CD14-positive monocyte (primary cell): ENCODE data around the gene SOX30. TPM values are rescaled to one million over a fixed set of nuclear protein-coding genes. Genes with fewer than 3 reads are reported as not detected.
A peak's percentile ranks its signal among the peaks of the same experiment; 100 is the strongest.

Experiments used
- DNase-seq, 3 donors: peaks; one replicate each; pipeline ENCODE4 v3.0.0-alpha.2; 2011 to 2022
- H2AFZ ChIP-seq: 2 replicates; pipeline ENCODE4 v1.6.0; 2012; ENCODE audit warnings: mild to moderate bottlenecking, low read depth, low read length, inconsistent platforms; ENCODE audit not compliant: insufficient read depth, poor library complexity, severe bottlenecking
- H3K27ac ChIP-seq, 2 donors: 1 replicate in 1 of 2; 2 replicates in 1 of 2; pipeline ENCODE4 v1.5.1; 2012 to 2013; ENCODE audit warnings: low read length in 2 of 2, control low read depth in 1 of 2, inconsistent platforms in 1 of 2, low read depth in 1 of 2, mild to moderate bottlenecking in 1 of 2
- H3K27me3 ChIP-seq, 2 donors: one replicate each; pipeline versions ENCODE4 v1.6.0 to v1.6.1; 2011 to 2013; ENCODE audit warnings: low read length in 2 of 2; ENCODE audit not compliant: control insufficient read depth in 2 of 2, insufficient read depth in 2 of 2
- H3K36me3 ChIP-seq, 2 donors: replicated peaks in 1 of 2; 1 replicate in 1 of 2; 2 replicates in 1 of 2; pipeline versions ENCODE4 v1.5.1 to v1.6.1; 2012 to 2013; ENCODE audit warnings: low read length in 2 of 2, control low read depth in 1 of 2, inconsistent platforms in 1 of 2, mild to moderate bottlenecking in 1 of 2; ENCODE audit not compliant: insufficient read depth in 2 of 2, control insufficient read depth in 1 of 2
- H3K4me1 ChIP-seq, 2 donors: 1 replicate in 1 of 2; 2 replicates in 1 of 2; pipeline versions ENCODE4 v1.5.1 to v1.6.1; 2012 to 2013; ENCODE audit warnings: low read length in 2 of 2, control low read depth in 1 of 2, inconsistent platforms in 1 of 2, mild to moderate bottlenecking in 1 of 2, moderate library complexity in 1 of 2; ENCODE audit not compliant: insufficient read depth in 2 of 2, control insufficient read depth in 1 of 2
- H3K4me2 ChIP-seq: replicated peaks from 2 replicates; pipeline ENCODE3; 2012; ENCODE audit warnings: low read length, moderate library complexity, mild to moderate bottlenecking; ENCODE audit not compliant: poor library complexity, severe bottlenecking; ENCODE audit errors: extremely low read depth
- H3K4me3 ChIP-seq, 3 experiments: fragments of 200-600 bp in 1 of 3; sonication (generic) in 1 of 3; replicated peaks in 1 of 3; 1 replicate in 2 of 3; 2 replicates in 1 of 3; pipeline ENCODE4 v1.5.1; 2011 to 2013; ENCODE audit warnings: low read length in 3 of 3, mild to moderate bottlenecking in 3 of 3, control low read depth in 2 of 3, low read depth in 2 of 3, inconsistent platforms in 1 of 3, moderate library complexity in 1 of 3
- H3K79me2 ChIP-seq: 2 replicates; pipeline ENCODE4 v1.6.0; 2012; ENCODE audit warnings: mild to moderate bottlenecking, control low read depth, inconsistent platforms, low read length, moderate library complexity; ENCODE audit not compliant: insufficient read depth
- H3K9ac ChIP-seq: 2 replicates; pipeline ENCODE4 v1.6.0; 2017; ENCODE audit warnings: low read length, mild to moderate bottlenecking; ENCODE audit not compliant: insufficient read depth, poor library complexity, severe bottlenecking
- H3K9me3 ChIP-seq, 2 donors: replicated peaks in 1 of 2; 1 replicate in 1 of 2; 2 replicates in 1 of 2; pipeline versions ENCODE4 v1.5.1 to v1.6.1; 2012 to 2013; ENCODE audit warnings: low read length in 2 of 2, control low read depth in 1 of 2; ENCODE audit not compliant: control insufficient read depth in 1 of 2, insufficient read depth in 1 of 2
- H4K20me1 ChIP-seq: 2 replicates; pipeline ENCODE4 v1.6.0; 2012; ENCODE audit warnings: mild to moderate bottlenecking, low read length, control low read depth, moderate library complexity; ENCODE audit not compliant: insufficient read depth
- H3K27ac Mint-ChIP-seq, 7 donors: one replicate each; pipeline ENCODE4 v1.8.0; 2020; ENCODE audit warnings: mild to moderate bottlenecking in 7 of 7, mixed read lengths in 7 of 7, moderate library complexity in 6 of 7, inconsistent platforms in 2 of 7
- H3K27me3 Mint-ChIP-seq, 3 donors: one replicate each; pipeline ENCODE4 v1.8.0; 2021 to 2022; ENCODE audit warnings: low read depth in 3 of 3, mild to moderate bottlenecking in 3 of 3, mixed read lengths in 3 of 3, moderate library complexity in 3 of 3, inconsistent platforms in 1 of 3
- H3K36me3 Mint-ChIP-seq, 2 donors: one replicate each; pipeline ENCODE4 v1.8.0; 2020; ENCODE audit warnings: mixed read lengths in 2 of 2, inconsistent platforms in 1 of 2, mild to moderate bottlenecking in 1 of 2
- H3K4me1 Mint-ChIP-seq: one replicate; pipeline ENCODE4 v1.8.0; 2020; ENCODE audit warnings: mild to moderate bottlenecking, mixed read lengths
- H3K4me3 Mint-ChIP-seq, 2 donors: one replicate each; pipeline ENCODE4 v1.8.0; 2020; ENCODE audit warnings: mild to moderate bottlenecking in 2 of 2, mixed read lengths in 2 of 2, moderate library complexity in 1 of 2
- H3K9me3 Mint-ChIP-seq, 7 donors: one replicate each; pipeline ENCODE4 v1.8.0; 2020 to 2022; ENCODE audit warnings: mixed read lengths in 7 of 7, mild to moderate bottlenecking in 6 of 7, moderate library complexity in 6 of 7, inconsistent platforms in 2 of 7
- CTCF ChIP-seq: fragments of 200-600 bp; IDR thresholded peaks from one replicate; pipeline ENCODE4 v1.8.0; 2022; ENCODE audit warnings: antibody characterized with exemption, mild to moderate bottlenecking
- WGBS: methylation state at CpG from one replicate; pipeline ENCODE4 v1.1.5; 2013; ENCODE audit warnings: missing lambda C conversion rate; ENCODE audit not compliant: insufficient coverage; 5-methylcytosine and 5-hydroxymethylcytosine counted together
- intact Hi-C, 2 donors: fragments of 100-400 bp; cut with micrococcal nuclease; formaldehyde crosslinking; loops; one replicate each; pipeline versions ENCODE4 v1.15.0 to v1.15.1; 2023
- polyA plus RNA-seq, 3 donors: library from polyadenylated mRNA; depleted of rRNA in 1 of 3; unstranded in 2 of 3; stranded (reverse) in 1 of 3; fragments of 300-500 nt in 2 of 3; fragments of >200 nt in 1 of 3; fragmentation: Illumina TruSeq in 2 of 3; gene quantifications; 1 replicate in 2 of 3; 2 replicates in 1 of 3; pipeline ENCODE4 v1.2.3, GENCODE V29; 2012 to 2021

The SOX30 gene
- polyA plus RNA-seq, 3 donors: 0.03 to 0.22 (median 0.12) TPM

GRCh38 chr5:157594257-157594656 is 58.0 kb downstream of the SOX30 start:
- Mint-ChIP-seq H3K4me3 (no peak overlapping the region), H3K27ac (no peak overlapping the region), H3K27me3 (peaks cover 2 to 6% (median 3%) of the 10 kb centered on the region in 3 donors), H3K4me1 (peaks cover 47% of the 10 kb centered on the region), H3K9me3 (no peaks in the 10 kb centered on the region), H3K36me3 (peaks cover 2 to 3% of the 10 kb centered on the region in 2 donors)
- Histone ChIP-seq H3K4me2 (no peak overlapping the region), H4K20me1 (no peaks in the 10 kb centered on the region), H2AFZ (no peak overlapping the region), H3K79me2 (no peaks in the 10 kb centered on the region), H3K4me3 (no peak overlapping the region), H3K27ac (no peak overlapping the region), H3K4me1 (peaks cover 39 to 53% of the 10 kb centered on the region in 2 donors), H3K9ac (no peak overlapping the region), H3K27me3 (no peaks in the 10 kb centered on the region), H3K9me3 (no peaks in the 10 kb centered on the region), H3K36me3 (no peaks in the 10 kb centered on the region)
- peak in 1 of 3 donors; percentile 40 for DNase-seq
- TF ChIP-seq CTCF: no peak
- intact Hi-C loops: no loop called here

GRCh38 chr5:157593052-157593757 is 59.0 kb downstream of the SOX30 start:
- H3K9ac ChIP-seq: no peak overlapping the region
- no peaks in the 10 kb centered on the region for H4K20me1 ChIP-seq
- Mint-ChIP-seq H3K9me3 (no peaks in the 10 kb centered on the region), H3K4me1 (peaks cover 47% of the 10 kb centered on the region), H3K27ac (peak overlapping the region in 4 of 7 donors; percentile 6 to 77 (median 28)), H3K4me3 (no peak overlapping the region), H3K27me3 (peaks cover 2 to 10% (median 3%) of the 10 kb centered on the region in 3 donors), H3K36me3 (peaks cover 2 to 3% of the 10 kb centered on the region in 2 donors)
- no peak overlapping the region for H2AFZ ChIP-seq
- no peak for DNase-seq
- H3K9me3 ChIP-seq: no peaks in the 10 kb centered on the region
- H3K36me3 ChIP-seq: no peaks in the 10 kb centered on the region
- no peak for TF ChIP-seq CTCF
- no peaks in the 10 kb centered on the region for H3K79me2 ChIP-seq
- intact Hi-C loops: no loop called here
- H3K27me3 ChIP-seq: no peaks in the 10 kb centered on the region
- peaks cover 36 to 49% of the 10 kb centered on the region in 2 donors for H3K4me1 ChIP-seq
- H3K27ac ChIP-seq: peak overlapping the region in 1 of 2 donors; percentile 51
- H3K4me3 ChIP-seq: no peak overlapping the region
- WGBS: 97% methylated on average over 4 of the region's 6 CpGs
- H3K4me2 ChIP-seq: peak overlapping the region; percentile 47
